ENCODE measurements around the gene LARP4B.

DNA sequence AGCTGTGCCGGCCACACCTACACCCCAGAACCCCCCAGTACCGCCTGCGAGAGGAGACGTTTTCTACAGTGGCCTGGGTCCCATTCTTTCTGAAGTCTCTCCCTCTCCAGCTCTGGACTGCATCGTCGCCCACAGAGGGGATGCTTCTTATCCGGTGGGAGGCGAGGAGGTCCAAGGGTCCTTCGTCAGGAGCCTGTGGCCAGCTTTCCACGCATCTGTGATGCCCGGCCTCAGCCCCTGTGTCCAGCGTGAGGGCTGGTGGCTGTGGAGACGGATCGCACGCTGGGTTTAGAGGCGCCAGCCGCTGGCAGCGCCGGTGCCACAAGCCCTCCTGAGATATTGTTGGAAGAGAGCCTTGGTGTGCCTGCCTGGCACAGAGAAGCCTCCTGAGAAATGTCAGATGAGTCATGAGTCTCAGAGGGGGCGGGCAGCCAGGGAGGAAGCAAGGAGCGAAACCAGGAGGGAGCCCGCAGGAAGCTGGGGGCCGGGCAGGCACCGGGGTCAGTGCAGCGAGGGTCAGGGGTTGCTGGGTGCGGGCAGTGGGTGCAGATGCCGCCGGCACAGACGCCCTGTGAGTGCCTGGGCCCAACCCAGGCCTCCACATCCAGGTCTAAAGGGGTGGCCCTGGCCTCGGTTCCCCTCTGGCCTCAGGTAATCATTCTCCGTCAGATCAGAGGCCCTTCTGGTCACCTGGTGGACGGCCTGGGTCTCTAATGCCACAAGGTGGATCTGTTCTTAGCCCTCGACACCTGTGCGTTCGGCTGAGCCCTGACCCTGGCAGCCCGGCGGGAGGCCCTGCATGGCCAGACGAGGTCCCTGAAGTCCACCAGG is 156.0 kb downstream of the LARP4B start:
- TF ChIP-seq POLR2A (IDR thresholded peaks at IDR 0.05) = no peak
- TF ChIP-seq, protein P1, sequence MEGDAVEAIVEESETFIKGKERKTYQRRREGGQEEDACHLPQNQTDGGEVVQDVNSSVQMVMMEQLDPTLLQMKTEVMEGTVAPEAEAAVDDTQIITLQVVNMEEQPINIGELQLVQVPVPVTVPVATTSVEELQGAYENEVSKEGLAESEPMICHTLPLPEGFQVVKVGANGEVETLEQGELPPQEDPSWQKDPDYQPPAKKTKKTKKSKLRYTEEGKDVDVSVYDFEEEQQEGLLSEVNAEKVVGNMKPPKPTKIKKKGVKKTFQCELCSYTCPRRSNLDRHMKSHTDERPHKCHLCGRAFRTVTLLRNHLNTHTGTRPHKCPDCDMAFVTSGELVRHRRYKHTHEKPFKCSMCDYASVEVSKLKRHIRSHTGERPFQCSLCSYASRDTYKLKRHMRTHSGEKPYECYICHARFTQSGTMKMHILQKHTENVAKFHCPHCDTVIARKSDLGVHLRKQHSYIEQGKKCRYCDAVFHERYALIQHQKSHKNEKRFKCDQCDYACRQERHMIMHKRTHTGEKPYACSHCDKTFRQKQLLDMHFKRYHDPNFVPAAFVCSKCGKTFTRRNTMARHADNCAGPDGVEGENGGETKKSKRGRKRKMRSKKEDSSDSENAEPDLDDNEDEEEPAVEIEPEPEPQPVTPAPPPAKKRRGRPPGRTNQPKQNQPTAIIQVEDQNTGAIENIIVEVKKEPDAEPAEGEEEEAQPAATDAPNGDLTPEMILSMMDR (IDR thresholded peaks at IDR 0.05) = no peak
